HG03520 (cell line): ENCODE measurements around the gene NODAL.

ENCODE experiments used
- ATAC-seq: cut with Tn5 transposase; IDR thresholded peaks from one replicate; pipeline ENCODE4 v1.9.1; 2021; ENCODE audit warnings: mild to moderate bottlenecking, moderate library complexity; ENCODE audit not compliant: unreplicated experiment

NODAL gene

GRCh38 chr10:70465278-70465677 is 23.8 kb upstream of the NODAL start:
- no peak for ATAC-seq

GRCh38 chr10:70462349-70462984 is 21.0 kb upstream of the NODAL start:
- ATAC-seq, result no peak

GRCh38 chr10:70461397-70462348 is 20.2 kb upstream of the NODAL start:
- ATAC-seq, result no peak

- ATAC-seq, result no peak
These were observed 18.5 kb upstream of the NODAL start for GRCh38 chr10:70459774-70460490.

GRCh38 chr10:70459061-70459773 is 17.7 kb upstream of the NODAL start:
- ATAC-seq, result no peak

GRCh38 chr10:70458329-70459060 is 17.0 kb upstream of the NODAL start:
- no peak for ATAC-seq

- ATAC-seq, result no peak
These were observed 16.4 kb upstream of the NODAL start for GRCh38 chr10:70457759-70458305.

GRCh38 chr10:70456164-70456563 is 14.7 kb upstream of the NODAL start:
- no peak for ATAC-seq

GRCh38 chr10:70455213-70455630 is 13.7 kb upstream of the NODAL start:
- ATAC-seq, result no peak

- ATAC-seq, result no peak
These were observed 6.8 kb upstream of the NODAL start for GRCh38 chr10:70448236-70448635.

GRCh38 chr10:70445718-70446657 is 4.5 kb upstream of the NODAL start:
- ATAC-seq, result no peak

- no peak for ATAC-seq
These were observed 3.3 kb upstream of the NODAL start for GRCh38 chr10:70444744-70445143.

GRCh38 chr10:70442332-70442988 is 979 bp upstream of the NODAL start:
- ATAC-seq, result no peak

- no peak for ATAC-seq
These were observed 421 bp upstream of the NODAL start for GRCh38 chr10:70441895-70442309.

- ATAC-seq, result no peak
These were observed 953 bp downstream of the NODAL start for GRCh38 chr10:70440296-70441160.

- ATAC-seq, result no peak
These were observed 3.8 kb downstream of the NODAL start for GRCh38 chr10:70437721-70438120.
